PC-9 (cell line): Measurements from ENCODE around the gene ZFHX3.

Source experiments
- CTCF ChIP-seq: fragments of 200-600 bp; sonication (generic); conservative IDR thresholded peaks from 2 replicates; pipeline ENCODE4 v1.6.1; 2017; ENCODE audit warnings: mixed run types, antibody characterized with exemption, mild to moderate bottlenecking, moderate library complexity
- EZH2 ChIP-seq: fragments of 200-600 bp; sonication (generic); IDR thresholded peaks from 2 replicates; pipeline ENCODE4 v1.8.0; 2017; ENCODE audit warnings: antibody characterized with exemption, low read depth

- TF ChIP-seq CTCF = no peak
- TF ChIP-seq EZH2 = no peak
Observed at GRCh38 chr16:73042807-73043206, 5.1 kb downstream of the ZFHX3 start.
